Pancreas (tissue), 10 donors: ENCODE data around the gene MYO1H. TPM values are rescaled to one million over a fixed set of nuclear protein-coding genes. Genes with fewer than 3 reads are reported as not detected.

ENCODE experiments used
- ATAC-seq, 4 donors: fragments of 200-7000 bp; cut with Tn5 transposase; one replicate each; pipeline versions ENCODE4 v1.8.0 to v1.9.1; 2020; ENCODE audit warnings: mild to moderate bottlenecking in 4 of 4, moderate library complexity in 4 of 4
- DNase-seq, 6 donors: peaks; one replicate each; pipeline ENCODE4 v3.0.0-alpha.2; 2020
- FAIRE-seq: peaks from 2 replicates; lab custom pipeline; 2012; peaks lifted over from hg19 to GRCh38; lab: Jason Lieb, UNC
- H3K27ac ChIP-seq, 4 donors: fragments of 200-600 bp; sonication (generic); 1 replicate in 3 of 4; 2 replicates in 1 of 4; pipeline versions ENCODE4 v1.5.0 to v1.8.0; 2020
- H3K27me3 ChIP-seq, 4 donors: fragments of 200-600 bp; one replicate each; pipeline ENCODE4 v1.8.0; 2021
- H3K36me3 ChIP-seq, 3 donors: fragments of 200-600 bp; sonication (generic) in 1 of 3; one replicate each; pipeline versions ENCODE4 v1.5.0 to v1.8.0; 2020 to 2021
- H3K4me1 ChIP-seq, 3 donors: fragments of 200-600 bp; one replicate each; pipeline ENCODE4 v1.8.0; 2021
- H3K4me3 ChIP-seq, 4 donors: fragments of 200-600 bp; sonication (generic) in 2 of 4; one replicate each; pipeline versions ENCODE4 v1.5.0 to v1.8.0; 2020 to 2021
- H3K9me3 ChIP-seq, 4 donors: fragments of 200-600 bp; one replicate each; pipeline ENCODE4 v1.8.0; 2021
- WGBS, 2 donors: extraction: QIAGEN DNeasy Blood & Tissue Kit; methylation state at CpG; one replicate each; pipeline ENCODE4 v1.1.7; 2013; 5-methylcytosine and 5-hydroxymethylcytosine counted together
- intact Hi-C, 3 donors: fragments of 100-400 bp; cut with DNase I; formaldehyde crosslinking; loops; one replicate each; pipeline versions ENCODE4 v1.11.1 to v1.14.2; 2022
- polyA plus RNA-seq, 2 donors: library from polyadenylated mRNA; stranded (reverse); fragments of 200-250 nt; gene quantifications; one replicate each; pipeline ENCODE4 v1.2.3, GENCODE V29; 2013
- total RNA-seq, 6 donors: library from RNA; stranded (reverse); fragmentation: NEBNext Ultra II Directional in 4 of 6; extraction: Animal tissue kit (Norgen Biotek cat#: 25700) in 4 of 6; gene quantifications; one replicate each; pipeline versions ENCODE4 v1.2.1 to v1.2.4, GENCODE V29; 2021 to 2023
- TF ChIP-seq, protein P1 (sequence below), 4 donors: fragments of 200-600 bp; sonication (generic) in 3 of 4; IDR thresholded peaks; one replicate each; pipeline versions ENCODE4 v1.5.0 to v1.8.0; 2021; ENCODE audit warnings: antibody characterized with exemption in 4 of 4
- donor health status: healthy with polysubstance abuse.
- donor health status: DM: no; HTN: no; CAD: no; lungs with moderate emphysema.
- donor health status: DM: no; HTN: no; CAD: no.
- donor health status: control.
- donor health status: control.
- donor health status: Bipolar disorder and iron deficiency.
- donor health status: DM: yes; HTN: yes; CAD: no.
- donor health status: DM: no; HTN: no; CAD: no.
- donor health status: DM: no; HTN: no; CAD: no.
- donor health status: DM: yes; HTN: yes; CAD: no.

MYO1H gene
- total and polyA plus RNA-seq, 8 donors: 0.07 TPM; not detected in 7

DNA sequence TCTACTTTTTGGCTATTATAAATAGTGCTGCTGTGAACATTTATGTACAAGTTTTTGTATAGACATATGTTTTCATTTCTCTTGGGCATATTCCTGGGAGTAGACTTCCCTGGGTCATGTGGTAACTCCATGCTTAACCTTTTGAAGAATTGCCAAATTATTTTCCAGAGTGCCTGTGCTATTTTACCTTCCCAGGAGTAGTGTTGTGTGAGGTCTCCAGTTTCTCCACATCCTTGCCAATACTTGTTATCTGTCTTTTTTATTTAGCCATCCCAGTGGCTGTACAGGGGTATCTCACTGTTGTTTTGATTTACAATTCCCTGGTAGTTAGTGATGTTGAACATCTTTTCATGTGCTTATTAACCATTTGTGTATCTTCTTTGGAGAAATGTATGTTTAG, 148.6 kb downstream of the MYO1H start:
- Histone ChIP-seq H3K4me1 (no peaks in the 10 kb centered on the region), H3K27me3 (no peaks in the 10 kb centered on the region), H3K9me3 (no peaks in the 10 kb centered on the region), H3K36me3 (peaks cover 0 to 57% (median 0%) of the 10 kb centered on the region in 3 donors), H3K4me3 (no peak overlapping the region), H3K27ac (no peak overlapping the region)
- intact Hi-C loops: no loop called here
- DNase-seq (no peak), ATAC-seq (no peak), FAIRE-seq (no peak)
- TF ChIP-seq, protein P1, sequence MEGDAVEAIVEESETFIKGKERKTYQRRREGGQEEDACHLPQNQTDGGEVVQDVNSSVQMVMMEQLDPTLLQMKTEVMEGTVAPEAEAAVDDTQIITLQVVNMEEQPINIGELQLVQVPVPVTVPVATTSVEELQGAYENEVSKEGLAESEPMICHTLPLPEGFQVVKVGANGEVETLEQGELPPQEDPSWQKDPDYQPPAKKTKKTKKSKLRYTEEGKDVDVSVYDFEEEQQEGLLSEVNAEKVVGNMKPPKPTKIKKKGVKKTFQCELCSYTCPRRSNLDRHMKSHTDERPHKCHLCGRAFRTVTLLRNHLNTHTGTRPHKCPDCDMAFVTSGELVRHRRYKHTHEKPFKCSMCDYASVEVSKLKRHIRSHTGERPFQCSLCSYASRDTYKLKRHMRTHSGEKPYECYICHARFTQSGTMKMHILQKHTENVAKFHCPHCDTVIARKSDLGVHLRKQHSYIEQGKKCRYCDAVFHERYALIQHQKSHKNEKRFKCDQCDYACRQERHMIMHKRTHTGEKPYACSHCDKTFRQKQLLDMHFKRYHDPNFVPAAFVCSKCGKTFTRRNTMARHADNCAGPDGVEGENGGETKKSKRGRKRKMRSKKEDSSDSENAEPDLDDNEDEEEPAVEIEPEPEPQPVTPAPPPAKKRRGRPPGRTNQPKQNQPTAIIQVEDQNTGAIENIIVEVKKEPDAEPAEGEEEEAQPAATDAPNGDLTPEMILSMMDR (IDR thresholded peaks at IDR 0.05): no peak

DNA sequence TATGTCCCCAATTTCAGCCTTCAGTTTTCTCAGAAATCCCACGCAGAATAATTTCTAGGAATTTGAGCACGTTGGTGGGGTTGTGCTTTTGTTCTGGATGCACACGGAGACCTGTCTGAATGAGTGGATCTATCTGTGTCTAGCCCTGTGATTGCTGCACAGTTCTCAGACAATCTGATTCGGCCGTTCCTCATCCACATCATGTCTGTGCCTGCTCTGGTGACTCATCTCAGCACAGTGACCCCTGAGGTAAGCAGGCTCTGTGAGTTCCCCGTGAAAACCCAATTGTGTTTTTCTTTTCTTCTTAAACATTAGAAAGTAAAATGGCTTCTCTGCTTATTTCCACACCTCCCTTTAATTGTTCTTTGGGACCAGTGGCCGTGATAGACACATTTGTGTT, 150.0 kb downstream of the MYO1H start:
- intact Hi-C loops: no loop called here
- 91 to 95% methylated on average over 7 of the region's 7 CpGs for WGBS, 2 donors
- no peak for DNase-seq
- H3K9me3 ChIP-seq: no peaks in the 10 kb centered on the region
- TF ChIP-seq, protein P1 (IDR thresholded peaks at IDR 0.05): no peak
- no peaks in the 10 kb centered on the region for H3K4me1 ChIP-seq
- no peak for FAIRE-seq
- no peak overlapping the region for H3K27ac ChIP-seq
- peaks cover 0 to 68% (median 6%) of the 10 kb centered on the region in 3 donors for H3K36me3 ChIP-seq
- H3K27me3 ChIP-seq: no peaks in the 10 kb centered on the region
- H3K4me3 ChIP-seq: no peak overlapping the region
- ATAC-seq: no peak

Other genes with a start within 250 kb of the MYO1H start
- 10 to 100 TPM; 23.4 to 42.1 (median 31.6) TPM for gene ACACB, start 231.3 kb upstream of the MYO1H start, total RNA-seq
- 10 to 100 TPM; 23.7 to 58.9 TPM for gene ACACB, start 231.3 kb upstream of the MYO1H start, polyA plus RNA-seq
- gene FOXN4, start 38.6 kb upstream of the MYO1H start, total RNA-seq: not detected
- under 1 TPM in 1 of 2 donors, not detected in 1; 0.12 TPM for gene FOXN4, start 38.6 kb upstream of the MYO1H start, polyA plus RNA-seq
- gene KCTD10, start 129.4 kb downstream of the MYO1H start, total RNA-seq: 10 to 100 TPM in 4 of 6 donors, 1 to 10 TPM in 2; 6.7 to 16.7 (median 10.7) TPM
- gene KCTD10, start 129.4 kb downstream of the MYO1H start, polyA plus RNA-seq: 10 to 100 TPM in 1 of 2 donors, 1 to 10 TPM in 1; 9.6 to 12.5 TPM
- 10 to 100 TPM; 10.9 to 25.6 (median 15.1) TPM for gene UBE3B, start 129.7 kb downstream of the MYO1H start, total RNA-seq
- gene UBE3B, start 129.7 kb downstream of the MYO1H start, polyA plus RNA-seq: 10 to 100 TPM in 1 of 2 donors, 1 to 10 TPM in 1; 9.8 to 12.6 TPM
- gene MMAB, start 225.6 kb downstream of the MYO1H start, total RNA-seq: 10 to 100 TPM; 15.6 to 26.1 (median 17.6) TPM
- gene MMAB, start 225.6 kb downstream of the MYO1H start, polyA plus RNA-seq: 10 to 100 TPM; 33.2 to 40.6 TPM
- gene MVK, start 225.9 kb downstream of the MYO1H start, total RNA-seq: 1 to 10 TPM; 5.8 to 8.6 (median 7.3) TPM
- 10 to 100 TPM; 13.3 to 15.9 TPM for gene MVK, start 225.9 kb downstream of the MYO1H start, polyA plus RNA-seq